Nephron progenitor cell (in vitro differentiated cells): ENCODE results near the gene ZFHX3.

ENCODE experiments used
- DNase-seq: peaks from one replicate; pipeline ENCODE4 v3.0.0; 2021
- H3K27ac Mint-ChIP-seq: 2 replicates; pipeline ENCODE4 v1.8.0; 2021; ENCODE audit warnings: mild to moderate bottlenecking, moderate library complexity, mixed read lengths
- H3K27me3 Mint-ChIP-seq: 2 replicates; pipeline ENCODE4 v1.8.0; 2021; ENCODE audit warnings: mild to moderate bottlenecking, low read depth, mixed read lengths; ENCODE audit not compliant: poor library complexity
- H3K36me3 Mint-ChIP-seq: 2 replicates; pipeline ENCODE4 v1.8.0; 2021; ENCODE audit warnings: low read depth, mixed read lengths
- H3K4me1 Mint-ChIP-seq: 2 replicates; pipeline ENCODE4 v1.8.0; 2021; ENCODE audit warnings: mixed read lengths
- H3K4me3 Mint-ChIP-seq: 2 replicates; pipeline ENCODE4 v1.8.0; 2021; ENCODE audit warnings: mild to moderate bottlenecking, moderate library complexity, mixed read lengths
- H3K9me3 Mint-ChIP-seq: 2 replicates; pipeline ENCODE4 v1.8.0; 2021; ENCODE audit warnings: mild to moderate bottlenecking, moderate library complexity, mixed read lengths
- TF ChIP-seq, protein P1 (sequence below): fragments of 200-600 bp; sonication (generic); IDR thresholded peaks from 2 replicates; pipeline ENCODE4 v1.5.0; 2021; ENCODE audit warnings: antibody characterized with exemption

ZFHX3 gene

DNA sequence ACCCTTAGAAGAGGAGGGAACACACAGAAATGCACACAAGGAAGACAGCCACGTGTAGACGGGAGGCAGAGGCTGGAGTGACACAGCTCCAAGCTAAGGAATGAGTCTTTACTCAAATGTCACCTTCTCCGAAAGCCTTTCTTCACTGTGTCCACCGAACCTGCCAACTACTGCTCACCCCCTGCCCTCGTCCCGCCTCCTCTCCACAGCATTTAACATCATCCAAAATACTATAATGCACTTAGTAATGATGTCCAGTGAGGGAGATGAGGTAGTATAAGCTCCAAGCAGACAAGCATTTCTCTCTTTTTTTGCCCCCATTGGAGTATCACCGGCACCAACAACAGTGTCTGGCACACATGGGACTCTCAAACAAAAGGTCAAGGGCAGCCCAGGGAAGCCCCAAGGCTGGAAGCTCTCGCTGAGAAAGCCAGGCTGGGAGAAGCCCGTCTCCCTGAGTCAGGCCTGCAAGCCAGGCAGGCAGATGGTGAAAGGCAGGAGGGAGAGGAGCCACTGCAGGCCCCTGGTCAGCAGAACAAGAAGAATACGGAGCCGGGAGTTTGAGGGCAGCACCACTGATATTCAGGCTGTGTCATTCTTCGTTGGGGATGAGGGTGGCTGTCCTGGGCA lies 25.9 kb downstream of the ZFHX3 start:
- TF ChIP-seq, protein P1, sequence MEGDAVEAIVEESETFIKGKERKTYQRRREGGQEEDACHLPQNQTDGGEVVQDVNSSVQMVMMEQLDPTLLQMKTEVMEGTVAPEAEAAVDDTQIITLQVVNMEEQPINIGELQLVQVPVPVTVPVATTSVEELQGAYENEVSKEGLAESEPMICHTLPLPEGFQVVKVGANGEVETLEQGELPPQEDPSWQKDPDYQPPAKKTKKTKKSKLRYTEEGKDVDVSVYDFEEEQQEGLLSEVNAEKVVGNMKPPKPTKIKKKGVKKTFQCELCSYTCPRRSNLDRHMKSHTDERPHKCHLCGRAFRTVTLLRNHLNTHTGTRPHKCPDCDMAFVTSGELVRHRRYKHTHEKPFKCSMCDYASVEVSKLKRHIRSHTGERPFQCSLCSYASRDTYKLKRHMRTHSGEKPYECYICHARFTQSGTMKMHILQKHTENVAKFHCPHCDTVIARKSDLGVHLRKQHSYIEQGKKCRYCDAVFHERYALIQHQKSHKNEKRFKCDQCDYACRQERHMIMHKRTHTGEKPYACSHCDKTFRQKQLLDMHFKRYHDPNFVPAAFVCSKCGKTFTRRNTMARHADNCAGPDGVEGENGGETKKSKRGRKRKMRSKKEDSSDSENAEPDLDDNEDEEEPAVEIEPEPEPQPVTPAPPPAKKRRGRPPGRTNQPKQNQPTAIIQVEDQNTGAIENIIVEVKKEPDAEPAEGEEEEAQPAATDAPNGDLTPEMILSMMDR: no peak
- Mint-ChIP-seq H3K27ac (no peak overlapping the region), H3K4me1 (peaks cover 88% of the 10 kb centered on the region), H3K27me3 (peaks cover 3% of the 10 kb centered on the region), H3K36me3 (peaks cover 4% of the 10 kb centered on the region), H3K9me3 (no peaks in the 10 kb centered on the region), H3K4me3 (no peak overlapping the region)
- no peak for DNase-seq

DNA sequence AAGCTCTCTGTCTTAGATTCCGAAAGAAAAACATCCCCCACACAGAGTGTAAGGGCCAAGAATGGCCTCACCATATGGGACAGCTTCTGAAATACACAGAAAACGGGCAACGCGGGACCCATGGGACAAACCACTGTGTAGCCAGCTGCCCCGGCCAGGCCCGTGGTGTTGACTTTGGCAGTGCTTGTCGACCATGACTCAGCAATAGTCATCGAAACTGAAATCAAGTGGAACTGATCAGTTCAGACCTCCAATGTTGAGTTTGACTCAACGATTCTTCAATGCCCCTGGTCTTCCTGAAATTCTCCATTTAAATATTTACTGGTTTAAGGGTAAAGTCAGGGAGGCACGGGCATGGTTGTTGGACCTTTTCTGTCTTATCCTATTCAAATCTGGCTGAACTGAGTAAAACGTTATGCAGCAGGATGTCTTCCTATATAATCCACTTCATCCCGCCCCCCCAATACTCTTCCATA lies 27.5 kb downstream of the ZFHX3 start:
- Mint-ChIP-seq H3K4me3 (no peak overlapping the region), H3K9me3 (no peaks in the 10 kb centered on the region), H3K27ac (peak overlapping the region; percentile 58), H3K4me1 (peaks cover 91% of the 10 kb centered on the region), H3K27me3 (peaks cover 3% of the 10 kb centered on the region), H3K36me3 (peaks cover 9% of the 10 kb centered on the region)
- TF ChIP-seq, protein P1: no peak
- DNase-seq: no peak

DNA sequence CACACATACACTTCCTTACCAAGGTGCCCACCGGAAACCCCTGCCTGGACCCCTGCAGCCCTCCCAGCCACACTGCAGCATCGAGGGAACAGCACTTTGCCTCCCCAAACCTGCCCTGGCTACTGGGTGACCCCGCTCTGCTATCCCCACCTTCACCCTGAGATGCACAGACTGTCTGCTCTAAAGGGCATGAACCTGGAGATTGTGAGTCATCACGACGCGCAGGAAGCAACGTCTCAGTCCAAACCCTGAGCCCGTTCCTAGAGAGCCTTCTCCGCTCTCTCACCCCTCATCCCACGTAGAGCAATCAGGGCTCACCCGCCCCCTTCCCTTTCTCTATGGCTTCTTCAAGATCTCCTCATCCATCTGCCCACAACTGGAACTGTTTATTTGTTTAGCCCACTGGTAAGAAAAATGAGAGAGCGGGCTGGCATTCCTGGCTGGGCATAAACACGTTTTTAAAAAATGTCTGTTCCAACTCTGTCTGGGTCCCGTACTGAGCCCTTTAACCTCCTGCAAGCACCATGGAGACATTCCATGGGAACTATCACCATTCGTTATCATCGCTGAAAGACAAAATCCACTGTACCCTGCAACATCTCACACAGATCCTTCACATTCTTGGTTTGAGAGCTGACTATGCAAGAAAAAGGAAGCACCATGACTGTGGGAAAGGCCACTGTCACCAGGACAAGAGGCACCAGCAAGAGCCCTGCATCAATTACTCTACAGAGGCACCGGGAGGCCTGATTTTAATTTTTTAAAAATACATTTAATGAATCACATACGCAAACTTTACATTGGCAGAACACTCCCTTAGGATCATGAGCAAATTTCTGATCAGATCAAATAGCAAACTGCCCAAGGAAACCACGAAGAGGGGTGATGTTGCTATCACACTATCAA lies 28.2 kb downstream of the ZFHX3 start:
- Mint-ChIP-seq H3K36me3 (peaks cover 9% of the 10 kb centered on the region), H3K4me1 (peaks cover 84% of the 10 kb centered on the region), H3K27me3 (peaks cover 7% of the 10 kb centered on the region), H3K9me3 (no peaks in the 10 kb centered on the region), H3K4me3 (no peak overlapping the region), H3K27ac (peak overlapping the region; percentile 58)
- no peak for DNase-seq
- TF ChIP-seq, protein P1: no peak

DNA sequence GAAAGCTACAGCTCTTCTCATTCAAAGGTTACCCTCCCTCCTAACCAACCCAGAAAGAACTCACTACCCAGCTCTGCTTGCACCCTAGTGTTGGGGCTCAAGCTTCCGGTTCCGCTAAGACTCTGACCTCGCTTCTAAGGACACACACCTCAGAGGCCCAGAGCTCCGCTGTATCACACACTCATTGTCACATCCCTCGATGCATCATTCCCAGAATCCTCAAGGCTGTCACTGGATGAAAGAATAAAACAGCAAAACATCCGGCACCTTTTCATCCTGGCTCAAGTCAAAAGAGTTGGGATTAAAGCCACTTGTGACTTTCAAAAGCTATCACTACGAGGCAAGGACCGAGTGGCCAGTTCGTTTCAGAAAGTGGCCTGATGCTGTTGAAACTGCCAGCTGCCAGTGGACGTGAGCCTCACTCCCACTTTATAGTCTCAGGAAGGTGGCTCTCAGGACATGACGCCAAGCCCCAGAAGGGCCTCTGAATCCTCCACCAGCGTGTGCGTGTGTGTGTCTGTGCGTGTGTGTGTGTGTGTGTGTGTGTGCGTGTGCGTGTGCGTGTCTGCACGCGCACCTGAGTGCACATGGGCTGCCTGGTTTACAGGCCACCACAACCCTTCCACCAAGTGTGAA lies 29.0 kb downstream of the ZFHX3 start:
- Mint-ChIP-seq H3K27ac (peak overlapping the region; percentile 23), H3K27me3 (peaks cover 7% of the 10 kb centered on the region), H3K36me3 (peaks cover 10% of the 10 kb centered on the region), H3K4me1 (peaks cover 76% of the 10 kb centered on the region), H3K4me3 (no peak overlapping the region), H3K9me3 (no peaks in the 10 kb centered on the region)
- DNase-seq: no peak
- TF ChIP-seq, protein P1: no peak

DNA sequence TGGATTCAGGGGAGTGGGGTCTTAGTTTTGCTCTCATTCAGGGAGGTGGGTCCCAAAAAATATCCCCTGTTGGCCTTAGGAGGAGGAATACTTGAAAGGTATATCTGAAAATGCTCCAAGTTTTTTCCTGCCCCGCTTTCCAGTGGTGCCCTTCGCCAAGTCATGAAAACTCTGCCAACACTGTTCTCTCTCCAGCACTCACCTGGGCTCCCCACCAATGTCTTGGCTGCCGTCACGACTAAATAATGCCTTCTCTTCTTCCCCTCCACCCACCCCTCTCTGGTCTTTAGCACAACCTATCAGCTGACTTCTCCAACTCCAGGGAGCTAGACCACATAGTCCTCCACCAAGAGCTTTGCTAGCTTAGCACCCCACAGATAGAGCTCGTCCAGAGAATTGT lies 30.6 kb downstream of the ZFHX3 start:
- no peak for DNase-seq
- Mint-ChIP-seq H3K27ac (peak overlapping the region; percentile 39), H3K36me3 (peaks cover 16% of the 10 kb centered on the region), H3K9me3 (no peaks in the 10 kb centered on the region), H3K4me3 (no peak overlapping the region), H3K27me3 (peaks cover 7% of the 10 kb centered on the region), H3K4me1 (peaks cover 64% of the 10 kb centered on the region)
- TF ChIP-seq, protein P1: no peak
